ENCODE results near the gene FOLH1.
"Not testable (repeated sequence)": the region's sequence is repeated elsewhere in the genome, so short reads cannot be mapped to it uniquely, and the experiment has no call there.

DNA sequence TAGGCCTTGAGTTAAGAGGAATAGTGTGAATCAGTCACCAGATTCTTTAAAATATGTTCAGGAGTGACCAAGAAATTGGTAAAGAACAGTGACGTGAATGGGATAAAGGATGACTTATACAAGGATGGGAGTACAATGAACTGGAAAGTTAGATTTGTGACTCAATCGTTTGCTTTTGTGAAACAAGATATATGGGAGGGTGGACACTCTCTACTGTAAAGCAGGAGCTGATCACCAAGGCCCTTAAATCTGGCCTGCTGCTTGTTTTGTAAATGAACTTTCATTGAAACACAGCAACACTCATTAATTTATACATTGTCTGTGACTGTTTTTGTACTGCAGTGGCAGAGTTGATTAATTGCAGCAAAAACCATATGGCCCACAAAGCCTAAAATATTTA, 46.7 kb upstream of the FOLH1 start:
- TF ChIP-seq EZH2phosphoT487 (IDR thresholded peaks at IDR 0.05; ENCODE audit: borderline replicate concordance): not testable (repeated sequence)
- TF ChIP-seq, protein P1, sequence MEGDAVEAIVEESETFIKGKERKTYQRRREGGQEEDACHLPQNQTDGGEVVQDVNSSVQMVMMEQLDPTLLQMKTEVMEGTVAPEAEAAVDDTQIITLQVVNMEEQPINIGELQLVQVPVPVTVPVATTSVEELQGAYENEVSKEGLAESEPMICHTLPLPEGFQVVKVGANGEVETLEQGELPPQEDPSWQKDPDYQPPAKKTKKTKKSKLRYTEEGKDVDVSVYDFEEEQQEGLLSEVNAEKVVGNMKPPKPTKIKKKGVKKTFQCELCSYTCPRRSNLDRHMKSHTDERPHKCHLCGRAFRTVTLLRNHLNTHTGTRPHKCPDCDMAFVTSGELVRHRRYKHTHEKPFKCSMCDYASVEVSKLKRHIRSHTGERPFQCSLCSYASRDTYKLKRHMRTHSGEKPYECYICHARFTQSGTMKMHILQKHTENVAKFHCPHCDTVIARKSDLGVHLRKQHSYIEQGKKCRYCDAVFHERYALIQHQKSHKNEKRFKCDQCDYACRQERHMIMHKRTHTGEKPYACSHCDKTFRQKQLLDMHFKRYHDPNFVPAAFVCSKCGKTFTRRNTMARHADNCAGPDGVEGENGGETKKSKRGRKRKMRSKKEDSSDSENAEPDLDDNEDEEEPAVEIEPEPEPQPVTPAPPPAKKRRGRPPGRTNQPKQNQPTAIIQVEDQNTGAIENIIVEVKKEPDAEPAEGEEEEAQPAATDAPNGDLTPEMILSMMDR (conservative IDR thresholded peaks at IDR 0.05; ENCODE audit: low read length): not testable (repeated sequence)
